GM19397 (cell line): ENCODE results near the gene NFS1.

Experiments used
- ATAC-seq: cut with Tn5 transposase; IDR thresholded peaks from one replicate; pipeline ENCODE4 v1.9.1; 2021; ENCODE audit warnings: mild to moderate bottlenecking, moderate library complexity; ENCODE audit not compliant: unreplicated experiment

NFS1 gene

GRCh38 chr20:35644806-35645205, 54.3 kb downstream of the NFS1 start:
- no peak for ATAC-seq

- ATAC-seq: no peak
Measured at GRCh38 chr20:35643045-35643444, 56.1 kb downstream of the NFS1 start.

GRCh38 chr20:35641743-35642142, 57.4 kb downstream of the NFS1 start:
- no peak for ATAC-seq

- ATAC-seq: no peak
Measured at GRCh38 chr20:35640724-35641123, 58.4 kb downstream of the NFS1 start.

- no peak for ATAC-seq
Measured at GRCh38 chr20:35638751-35639150, 60.4 kb downstream of the NFS1 start.

- ATAC-seq: no peak
Measured at GRCh38 chr20:35637276-35637675, 61.9 kb downstream of the NFS1 start.

GRCh38 chr20:35636095-35636494, 63.1 kb downstream of the NFS1 start:
- ATAC-seq: no peak

GRCh38 chr20:35635652-35636051, 63.5 kb downstream of the NFS1 start:
- ATAC-seq: no peak

- no peak for ATAC-seq
Measured at GRCh38 chr20:35632539-35633115, 66.5 kb downstream of the NFS1 start.

GRCh38 chr20:35630636-35631035, 68.5 kb downstream of the NFS1 start:
- no peak for ATAC-seq

- ATAC-seq: no peak
Measured at GRCh38 chr20:35629427-35630145, 69.6 kb downstream of the NFS1 start.

- no peak for ATAC-seq
Measured at GRCh38 chr20:35627121-35627520, 72.0 kb downstream of the NFS1 start.

- ATAC-seq: no peak
Measured at GRCh38 chr20:35626386-35627001, 72.7 kb downstream of the NFS1 start.

GRCh38 chr20:35625584-35626385, 73.4 kb downstream of the NFS1 start:
- no peak for ATAC-seq

GRCh38 chr20:35621560-35621946, 77.6 kb downstream of the NFS1 start:
- no peak for ATAC-seq

GRCh38 chr20:35620818-35621559, 78.2 kb downstream of the NFS1 start:
- no peak for ATAC-seq

- peak; percentile 31 for ATAC-seq
Measured at GRCh38 chr20:35619196-35620095, 79.7 kb downstream of the NFS1 start.

- ATAC-seq: no peak
Measured at GRCh38 chr20:35618263-35619131, 80.7 kb downstream of the NFS1 start.
